Parathyroid adenoma (tissue), 2 donors: ENCODE results near the gene TDRD12.
"Not testable (repeated sequence)": the region's sequence is repeated elsewhere in the genome, so short reads cannot be mapped to it uniquely, and the experiment has no call there.

ENCODE experiments used
- H2AFZ ChIP-seq: fragments of 300-600 bp; sonication (generic); one replicate; pipeline ENCODE4 v1.7.0; 2017; ENCODE audit warnings: antibody characterized with exemption, mild to moderate bottlenecking
- H3K27ac ChIP-seq: fragments of 300-600 bp; sonication (generic); one replicate; pipeline ENCODE4 v1.7.0; 2017
- H3K27me3 ChIP-seq: fragments of 300-600 bp; sonication (generic); one replicate; pipeline ENCODE4 v1.7.0; 2017; ENCODE audit warnings: low read length; ENCODE audit not compliant: control insufficient read depth, insufficient read depth
- H3K36me3 ChIP-seq: fragments of 300-600 bp; sonication (generic); one replicate; pipeline ENCODE4 v1.7.0; 2017; ENCODE audit warnings: low read length; ENCODE audit not compliant: control insufficient read depth, insufficient read depth
- H3K4me1 ChIP-seq: fragments of 300-600 bp; sonication (generic); one replicate; pipeline ENCODE4 v1.7.0; 2017; ENCODE audit warnings: control low read depth
- H3K4me2 ChIP-seq: fragments of 300-600 bp; sonication (generic); one replicate; pipeline ENCODE4 v1.7.0; 2017; ENCODE audit warnings: low read length
- H3K4me3 ChIP-seq: fragments of 300-600 bp; sonication (generic); one replicate; pipeline ENCODE4 v1.7.0; 2017; ENCODE audit warnings: low read depth, low read length
- H3K79me2 ChIP-seq: fragments of 300-600 bp; sonication (generic); one replicate; pipeline ENCODE4 v1.7.0; 2017; ENCODE audit warnings: control low read depth
- H3K9ac ChIP-seq: fragments of 300-600 bp; sonication (generic); one replicate; pipeline ENCODE4 v1.7.0; 2017; ENCODE audit warnings: mild to moderate bottlenecking
- H3K9me3 ChIP-seq: fragments of 300-600 bp; sonication (generic); one replicate; pipeline ENCODE4 v1.7.0; 2017; ENCODE audit warnings: low read length; ENCODE audit not compliant: control insufficient read depth
- TF ChIP-seq, protein P1 (sequence below): fragments of 300-600 bp; sonication (generic); IDR thresholded peaks from one replicate; pipeline ENCODE4 v1.7.0; 2017; ENCODE audit warnings: antibody characterized with exemption, mild to moderate bottlenecking
- donor health status: primary hyperparathyroidism.

The TDRD12 gene

GRCh38 chr19:32828643-32829344, 109.2 kb downstream of the TDRD12 start:
- Histone ChIP-seq H3K4me1 (no peaks in the 10 kb centered on the region), H2AFZ (no peak overlapping the region), H3K79me2 (no peaks in the 10 kb centered on the region), H3K9ac (no peak overlapping the region), H3K4me3 (no peak overlapping the region), H3K27me3 (no peaks in the 10 kb centered on the region), H3K4me2 (no peak overlapping the region), H3K36me3 (no peaks in the 10 kb centered on the region), H3K9me3 (no peaks in the 10 kb centered on the region), H3K27ac (no peak overlapping the region)
- TF ChIP-seq, protein P1, sequence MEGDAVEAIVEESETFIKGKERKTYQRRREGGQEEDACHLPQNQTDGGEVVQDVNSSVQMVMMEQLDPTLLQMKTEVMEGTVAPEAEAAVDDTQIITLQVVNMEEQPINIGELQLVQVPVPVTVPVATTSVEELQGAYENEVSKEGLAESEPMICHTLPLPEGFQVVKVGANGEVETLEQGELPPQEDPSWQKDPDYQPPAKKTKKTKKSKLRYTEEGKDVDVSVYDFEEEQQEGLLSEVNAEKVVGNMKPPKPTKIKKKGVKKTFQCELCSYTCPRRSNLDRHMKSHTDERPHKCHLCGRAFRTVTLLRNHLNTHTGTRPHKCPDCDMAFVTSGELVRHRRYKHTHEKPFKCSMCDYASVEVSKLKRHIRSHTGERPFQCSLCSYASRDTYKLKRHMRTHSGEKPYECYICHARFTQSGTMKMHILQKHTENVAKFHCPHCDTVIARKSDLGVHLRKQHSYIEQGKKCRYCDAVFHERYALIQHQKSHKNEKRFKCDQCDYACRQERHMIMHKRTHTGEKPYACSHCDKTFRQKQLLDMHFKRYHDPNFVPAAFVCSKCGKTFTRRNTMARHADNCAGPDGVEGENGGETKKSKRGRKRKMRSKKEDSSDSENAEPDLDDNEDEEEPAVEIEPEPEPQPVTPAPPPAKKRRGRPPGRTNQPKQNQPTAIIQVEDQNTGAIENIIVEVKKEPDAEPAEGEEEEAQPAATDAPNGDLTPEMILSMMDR = no peak

- H3K36me3 ChIP-seq = no peaks in the 10 kb centered on the region
- TF ChIP-seq, protein P1 = no peak
- H3K4me1 ChIP-seq = no peaks in the 10 kb centered on the region
- H3K9ac ChIP-seq = no peak overlapping the region
- no peaks in the 10 kb centered on the region for H3K9me3 ChIP-seq
- H3K27me3 ChIP-seq = no peaks in the 10 kb centered on the region
- H2AFZ ChIP-seq = no peak overlapping the region
- H3K4me3 ChIP-seq = no peak overlapping the region
- H3K79me2 ChIP-seq = no peaks in the 10 kb centered on the region
- no peak overlapping the region for H3K4me2 ChIP-seq
- no peak overlapping the region for H3K27ac ChIP-seq
Observed at GRCh38 chr19:32829345-32829896, 109.9 kb downstream of the TDRD12 start.

GRCh38 chr19:32830231-32831014, 110.9 kb downstream of the TDRD12 start:
- Histone ChIP-seq H3K27ac (no peak overlapping the region), H3K79me2 (no peaks in the 10 kb centered on the region), H3K4me2 (no peak overlapping the region), H2AFZ (no peak overlapping the region), H3K4me1 (no peaks in the 10 kb centered on the region), H3K36me3 (no peaks in the 10 kb centered on the region), H3K9ac (no peak overlapping the region), H3K4me3 (no peak overlapping the region), H3K9me3 (no peaks in the 10 kb centered on the region), H3K27me3 (no peaks in the 10 kb centered on the region)
- TF ChIP-seq, protein P1 = no peak

DNA sequence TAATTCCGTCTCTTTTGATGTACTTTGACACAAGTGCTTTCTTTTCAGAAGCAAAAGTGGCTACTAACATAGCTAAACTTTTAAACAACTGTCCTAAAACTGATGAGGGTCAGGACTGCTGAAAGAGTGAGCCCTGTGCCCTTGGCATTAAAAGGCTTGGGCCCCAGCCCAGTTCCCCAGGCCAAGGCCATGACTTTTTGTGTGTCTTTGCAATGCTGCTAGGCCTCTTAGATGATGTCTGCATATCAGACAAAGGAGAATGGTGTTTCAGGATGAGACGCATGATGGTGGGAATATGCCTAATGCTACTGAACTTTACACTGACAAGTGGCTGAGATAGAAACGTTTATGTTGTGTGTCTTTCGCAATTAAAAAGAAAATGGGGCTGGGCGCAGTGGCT, 112.0 kb downstream of the TDRD12 start:
- no peaks in the 10 kb centered on the region for H3K27me3 ChIP-seq
- H2AFZ ChIP-seq = no peak overlapping the region
- H3K9ac ChIP-seq = no peak overlapping the region
- H3K4me1 ChIP-seq = no peaks in the 10 kb centered on the region
- no peak overlapping the region for H3K27ac ChIP-seq
- H3K36me3 ChIP-seq = no peaks in the 10 kb centered on the region
- no peak overlapping the region for H3K4me3 ChIP-seq
- TF ChIP-seq, protein P1 = no peak
- H3K9me3 ChIP-seq = no peaks in the 10 kb centered on the region
- no peak overlapping the region for H3K4me2 ChIP-seq
- no peaks in the 10 kb centered on the region for H3K79me2 ChIP-seq

- not testable (repeated sequence) for H3K4me3 ChIP-seq, H3K36me3 ChIP-seq, H3K27me3 ChIP-seq, H3K9ac ChIP-seq, H3K27ac ChIP-seq, H3K4me2 ChIP-seq, H2AFZ ChIP-seq, H3K79me2 ChIP-seq, H3K9me3 ChIP-seq, H3K4me1 ChIP-seq
Observed at GRCh38 chr19:32832094-32832493, 112.5 kb downstream of the TDRD12 start.

GRCh38 chr19:32832825-32833224, 113.3 kb downstream of the TDRD12 start:
- H3K4me3 ChIP-seq, H2AFZ ChIP-seq, H3K36me3 ChIP-seq, H3K9me3 ChIP-seq, H3K4me1 ChIP-seq, H3K79me2 ChIP-seq, H3K27ac ChIP-seq, H3K9ac ChIP-seq, H3K4me2 ChIP-seq, H3K27me3 ChIP-seq: not testable (repeated sequence)

DNA sequence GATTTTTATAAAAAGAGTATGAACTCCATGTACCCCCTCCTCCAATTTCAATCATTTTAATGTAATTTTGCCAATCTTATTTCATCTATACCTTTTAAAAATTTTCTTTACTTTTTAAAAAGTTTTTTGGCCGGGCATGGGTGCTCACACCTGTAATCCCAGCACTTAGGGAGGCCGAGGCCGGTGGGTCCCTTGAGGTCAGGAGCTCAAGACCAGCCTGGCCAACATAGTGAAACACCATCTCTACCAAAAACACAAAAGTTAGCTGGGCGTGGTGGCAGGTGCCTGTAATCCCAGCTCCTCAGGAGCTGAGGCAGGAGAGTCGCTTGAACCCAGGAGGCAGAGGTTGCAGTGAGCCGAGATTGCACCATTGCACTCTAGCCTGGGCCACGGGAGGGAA, 113.8 kb downstream of the TDRD12 start:
- not testable (repeated sequence) for H3K79me2 ChIP-seq, H3K27ac ChIP-seq, H3K4me3 ChIP-seq, H3K9me3 ChIP-seq, H3K4me1 ChIP-seq, H3K27me3 ChIP-seq, H3K36me3 ChIP-seq, H3K4me2 ChIP-seq, H3K9ac ChIP-seq, H2AFZ ChIP-seq
